ENCODE measurements around the gene UBE2D2. TPM values are rescaled to one million over a fixed set of nuclear protein-coding genes. Genes with fewer than 3 reads are reported as not detected.
A peak's percentile ranks its signal among the peaks of the same experiment; 100 is the strongest.

Gene UBE2D2
- total and polyA plus RNA-seq, 5 experiments from 2014 or later = 223 to 403 (median 356) TPM

- DNase-seq (peak in 1 of 10 donors; percentile 28), ATAC-seq (no peak)
- peaks cover 4 to 22% (median 9%) of the 10 kb centered on the region in 5 donors for H3K27me3 Mint-ChIP-seq
- H3K4me3 Mint-ChIP-seq = peak overlapping the region in 5 of 10 donors; percentile 4 to 91 (median 42)
- POLR2A ChIA-PET = interaction anchor here (7.8 kb wide), 1 partner anchor 9 kb away, joined by 116 read pairs; no protein-coding TSS in a partner anchor
- H3K36me3 Mint-ChIP-seq = peaks cover 0 to 3% (median 0%) of the 10 kb centered on the region in 3 donors
- H3K9me3 Mint-ChIP-seq = peaks cover 0 to 2% (median 0%) of the 10 kb centered on the region in 9 donors
- peaks cover 16 to 60% (median 45%) of the 10 kb centered on the region in 4 donors for H3K4me1 Mint-ChIP-seq
- H3K27ac Mint-ChIP-seq = peak overlapping the region in 1 of 10 donors; percentile 30
These were observed 85.0 kb downstream of the UBE2D2 start for GRCh38 chr5:139646111-139646510.

DNA sequence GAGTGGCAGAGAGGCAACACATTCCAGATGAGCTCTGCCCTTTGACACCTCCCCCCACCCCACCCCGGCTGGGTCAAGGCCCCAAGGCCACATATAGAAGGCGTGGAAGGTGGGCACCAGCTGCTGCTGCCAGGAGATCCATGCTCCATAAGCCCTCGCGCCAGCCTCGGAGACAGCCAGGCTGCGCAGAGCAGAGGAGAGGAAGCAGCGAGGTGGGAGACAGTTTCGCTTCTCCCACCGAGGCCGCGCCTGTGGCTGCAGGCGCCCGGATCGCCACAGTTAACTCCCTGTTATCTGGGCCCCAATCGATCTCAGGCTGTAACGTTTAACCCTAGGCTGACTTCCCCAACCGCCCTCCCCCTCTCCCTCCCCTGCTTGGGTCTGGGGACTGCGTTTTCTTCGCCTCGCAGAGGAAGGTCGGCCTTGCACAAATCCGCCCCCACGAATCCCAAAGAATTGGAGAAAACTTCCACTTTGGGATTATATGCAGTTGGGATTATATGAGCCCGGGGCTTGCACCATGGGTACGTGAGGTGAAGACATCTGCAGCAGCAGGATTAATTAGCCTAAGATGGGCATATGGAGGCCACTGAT, 85.9 kb downstream of the UBE2D2 start:
- DNase-seq = peak in 1 of 10 donors; percentile 43
- H3K4me3 Mint-ChIP-seq = peak overlapping the region; percentile 67 to 91 (median 71)
- peaks cover 0 to 3% (median 0%) of the 10 kb centered on the region in 3 donors for H3K36me3 Mint-ChIP-seq
- POLR2A ChIA-PET = interaction anchor here (0.7 to 7.8 kb wide), 2 partner anchors 9 to 14 kb away, joined by 5 to 116 read pairs; no protein-coding TSS in a partner anchor
- H3K27ac Mint-ChIP-seq = peak overlapping the region in 2 of 10 donors; percentile 9 to 30
- peaks cover 4 to 29% (median 13%) of the 10 kb centered on the region in 5 donors for H3K27me3 Mint-ChIP-seq
- no peak for ATAC-seq
- H3K4me1 Mint-ChIP-seq = peaks cover 15 to 62% (median 53%) of the 10 kb centered on the region in 4 donors
- peaks cover 0 to 2% (median 0%) of the 10 kb centered on the region in 9 donors for H3K9me3 Mint-ChIP-seq

GRCh38 chr5:139647506-139648204, 86.5 kb downstream of the UBE2D2 start:
- Mint-ChIP-seq H3K4me3 (peak overlapping the region; percentile 67 to 91 (median 71)), H3K27ac (peak overlapping the region in 1 of 10 donors; percentile 34)
- POLR2A ChIA-PET = interaction anchor here (0.6 to 7.8 kb wide), 7 partner anchors 10 to 458 kb away, joined by 3 to 116 read pairs (median 5); partner anchors contain the start of gene UBE2D2

DNA sequence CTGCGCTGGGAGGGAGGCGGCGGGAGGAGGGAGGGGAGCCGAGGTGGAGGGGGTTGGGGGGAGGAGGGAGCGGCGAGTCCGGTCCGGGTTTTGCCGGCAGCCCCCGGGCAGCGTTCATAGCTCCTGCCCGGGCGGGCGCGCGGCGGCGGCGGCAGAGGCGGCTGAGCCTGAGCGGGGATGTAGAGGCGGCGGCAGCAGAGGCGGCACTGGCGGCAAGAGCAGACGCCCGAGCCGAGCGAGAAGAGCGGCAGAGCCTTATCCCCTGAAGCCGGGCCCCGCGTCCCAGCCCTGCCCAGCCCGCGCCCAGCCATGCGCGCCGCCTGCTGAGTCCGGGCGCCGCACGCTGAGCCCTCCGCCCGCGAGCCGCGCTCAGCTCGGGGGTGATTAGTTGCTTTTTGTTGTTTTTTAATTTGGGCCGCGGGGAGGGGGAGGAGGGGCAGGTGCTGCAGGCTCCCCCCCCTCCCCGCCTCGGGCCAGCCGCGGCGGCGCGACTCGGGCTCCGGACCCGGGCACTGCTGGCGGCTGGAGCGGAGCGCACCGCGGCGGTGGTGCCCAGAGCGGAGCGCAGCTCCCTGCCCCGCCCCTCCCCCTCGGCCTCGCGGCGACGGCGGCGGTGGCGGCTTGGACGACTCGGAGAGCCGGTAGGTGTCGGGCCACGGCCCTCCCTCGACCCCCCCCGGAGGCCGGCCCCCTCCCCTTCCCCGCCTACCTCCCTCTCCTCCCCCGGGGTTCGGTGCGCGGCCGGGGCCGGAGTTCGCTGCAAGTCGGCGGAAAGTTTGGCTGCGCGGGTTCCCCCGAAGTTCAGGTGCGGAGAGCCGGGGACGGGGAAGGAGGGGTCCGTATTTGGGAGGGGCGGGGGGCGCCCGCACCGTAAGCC, 87.3 kb downstream of the UBE2D2 start, which contains the start of gene CXXC5:
Gene CXXC5 (plus strand): TSS at position 145 of the 877 bp plus-strand sequence. CDS start 32,175 bp downstream, outside the sequence.
- H3K36me3 Mint-ChIP-seq = peaks cover 0 to 3% (median 0%) of the 10 kb centered on the region in 3 donors
- POLR2A ChIA-PET = interaction anchor here (0.6 to 7.8 kb wide), 6 partner anchors 11 to 458 kb away, joined by 3 to 116 read pairs (median 6); partner anchors contain the start of gene UBE2D2
- peak; percentile 53 to 57 for ATAC-seq
- DNase-seq = peak in 8 of 10 donors; percentile 31 to 70 (median 48)
- peaks cover 13 to 41% (median 25%) of the 10 kb centered on the region in 5 donors for H3K27me3 Mint-ChIP-seq
- peaks cover 0 to 2% (median 0%) of the 10 kb centered on the region in 9 donors for H3K9me3 Mint-ChIP-seq
- peak within 1 kb of the TSS; percentile 69 to 95 (median 90) for H3K4me3 Mint-ChIP-seq
- peak within 1 kb of the TSS in 3 of 10 donors; percentile 30 to 62 (median 34) for H3K27ac Mint-ChIP-seq
- H3K4me1 Mint-ChIP-seq = peaks cover 27 to 72% (median 66%) of the 10 kb centered on the region in 4 donors

More at GRCh38 chr5:139647506-139648204, 86.5 kb downstream of the UBE2D2 start:
- DNase-seq (peak in 1 of 10 donors; percentile 48), ATAC-seq (peak; percentile 3 to 4)
- Mint-ChIP-seq H3K4me1 (peaks cover 22 to 66% (median 58%) of the 10 kb centered on the region in 4 donors), H3K36me3 (peaks cover 0 to 3% (median 0%) of the 10 kb centered on the region in 3 donors), H3K9me3 (peaks cover 0 to 2% (median 0%) of the 10 kb centered on the region in 9 donors), H3K27me3 (peaks cover 10 to 35% (median 20%) of the 10 kb centered on the region in 5 donors)

- ATAC-seq = peak; percentile 22 to 31
These were observed 88.2 kb downstream of the UBE2D2 start for GRCh38 chr5:139649082-139649991.

DNA sequence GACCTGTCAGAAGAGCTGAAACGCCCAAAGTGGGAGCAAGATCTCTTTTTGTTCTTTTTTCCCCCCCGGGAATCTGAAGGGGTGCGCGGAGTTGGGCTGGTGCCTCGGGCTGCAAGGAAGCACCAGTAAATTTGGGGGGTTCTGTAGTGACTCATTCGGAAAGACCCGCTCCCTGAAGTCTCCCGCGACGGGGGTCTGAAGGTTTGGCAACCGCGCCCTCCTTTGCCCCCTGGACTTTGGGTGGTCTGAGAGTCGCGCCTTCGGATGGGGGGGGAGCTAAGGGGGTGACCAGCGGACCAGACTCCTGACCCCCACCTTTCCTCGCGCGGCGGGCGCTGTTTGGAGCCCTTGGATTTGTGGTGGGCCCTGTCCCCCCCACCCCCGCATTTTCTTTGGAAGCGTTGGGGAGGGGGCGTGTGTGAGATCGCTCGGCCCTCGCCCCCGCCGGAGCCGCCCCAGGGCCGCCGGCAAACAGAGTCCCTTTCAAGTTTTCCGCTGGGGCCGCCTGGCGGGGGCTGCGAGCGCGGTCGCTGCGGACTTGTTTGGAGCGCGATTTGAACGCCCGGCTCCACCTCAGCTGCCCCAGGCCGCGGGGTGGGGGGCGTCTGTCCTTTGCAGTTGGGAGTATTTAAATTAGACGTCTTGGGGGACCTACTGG, 89.0 kb downstream of the UBE2D2 start:
- peaks cover 0 to 2% (median 0%) of the 10 kb centered on the region in 9 donors for H3K9me3 Mint-ChIP-seq
- peaks cover 0 to 3% (median 0%) of the 10 kb centered on the region in 3 donors for H3K36me3 Mint-ChIP-seq
- POLR2A ChIA-PET = interaction anchor here (0.8 to 7.8 kb wide), 10 partner anchors 10 to 97 kb away, joined by 3 to 116 read pairs (median 4); partner anchors contain the start of gene UBE2D2
- peaks cover 30 to 74% (median 58%) of the 10 kb centered on the region in 4 donors for H3K4me1 Mint-ChIP-seq
- peak overlapping the region; percentile 80 to 95 (median 90) for H3K4me3 Mint-ChIP-seq
- DNase-seq (peak in 1 of 10 donors; percentile 61), ATAC-seq (no peak)
- H3K27ac Mint-ChIP-seq = peak overlapping the region in 6 of 10 donors; percentile 31 to 80 (median 52)
- peaks cover 13 to 53% (median 29%) of the 10 kb centered on the region in 5 donors for H3K27me3 Mint-ChIP-seq

More at GRCh38 chr5:139649082-139649991, 88.2 kb downstream of the UBE2D2 start:
- Mint-ChIP-seq H3K36me3 (peaks cover 0 to 3% (median 0%) of the 10 kb centered on the region in 3 donors), H3K27me3 (peaks cover 13 to 50% (median 28%) of the 10 kb centered on the region in 5 donors), H3K4me3 (peak overlapping the region; percentile 76 to 95 (median 90)), H3K9me3 (peaks cover 0 to 2% (median 0%) of the 10 kb centered on the region in 9 donors), H3K27ac (peak overlapping the region in 6 of 10 donors; percentile 31 to 80 (median 52)), H3K4me1 (peaks cover 31 to 74% (median 65%) of the 10 kb centered on the region in 4 donors)
- POLR2A ChIA-PET = interaction anchor here (1.1 to 7.8 kb wide), 6 partner anchors 10 to 86 kb away, joined by 4 to 116 read pairs (median 6); no protein-coding TSS in a partner anchor
- peak in 1 of 10 donors; percentile 61 for DNase-seq

DNA sequence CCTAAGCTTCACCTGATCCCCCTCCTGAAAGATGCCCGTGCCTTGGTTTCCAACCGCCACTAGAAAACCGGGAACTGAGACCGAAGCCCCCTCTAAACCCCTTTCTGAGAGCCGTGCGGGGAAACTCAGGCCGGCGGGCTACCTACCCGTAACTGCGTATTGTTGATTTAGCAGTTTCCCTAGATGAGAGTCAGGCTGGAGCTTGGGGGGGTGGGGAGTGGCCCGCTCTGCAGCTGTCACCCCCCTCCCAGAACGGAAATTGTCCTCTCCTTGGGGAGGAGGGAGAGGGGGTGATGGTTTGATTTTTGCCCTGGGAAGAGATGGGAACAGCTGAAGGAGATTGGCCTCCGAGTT, 89.5 kb downstream of the UBE2D2 start:
- POLR2A ChIA-PET = interaction anchor here (0.8 to 7.8 kb wide), 10 partner anchors 9 to 97 kb away, joined by 3 to 116 read pairs (median 4); partner anchors contain the start of gene UBE2D2
- Mint-ChIP-seq H3K4me3 (peak overlapping the region; percentile 61 to 95 (median 80)), H3K27ac (peak overlapping the region in 2 of 10 donors; percentile 22 to 74)

GRCh38 chr5:139651043-139651834, 90.1 kb downstream of the UBE2D2 start:
- Mint-ChIP-seq H3K27ac (peak overlapping the region in 3 of 10 donors; percentile 46 to 74 (median 63)), H3K27me3 (peaks cover 13 to 53% (median 32%) of the 10 kb centered on the region in 5 donors), H3K36me3 (peaks cover 0 to 3% (median 0%) of the 10 kb centered on the region in 3 donors), H3K4me1 (peaks cover 30 to 76% (median 54%) of the 10 kb centered on the region in 4 donors), H3K4me3 (peak overlapping the region; percentile 30 to 95 (median 76)), H3K9me3 (peaks cover 0 to 2% (median 0%) of the 10 kb centered on the region in 9 donors)
- no peak for ATAC-seq
- DNase-seq = peak in 1 of 10 donors; percentile 42
- POLR2A ChIA-PET = interaction anchor here (0.7 to 7.8 kb wide), 10 partner anchors 9 to 1053 kb away, joined by 3 to 116 read pairs (median 4); partner anchors contain the start of gene UBE2D2

More for the DNA sequence above, 89.5 kb downstream of the UBE2D2 start:
- DNase-seq (peak in 1 of 10 donors; percentile 57), ATAC-seq (no peak)
- Mint-ChIP-seq H3K27me3 (peaks cover 13 to 53% (median 32%) of the 10 kb centered on the region in 5 donors), H3K9me3 (peaks cover 0 to 2% (median 0%) of the 10 kb centered on the region in 9 donors), H3K36me3 (peaks cover 0 to 3% (median 0%) of the 10 kb centered on the region in 3 donors), H3K4me1 (peaks cover 30 to 76% (median 56%) of the 10 kb centered on the region in 4 donors)
